GM18861 (cell line): ENCODE results near the gene CNGA3.

Experiments used
- ATAC-seq: cut with Tn5 transposase; IDR thresholded peaks from one replicate; pipeline ENCODE4 v1.9.1; 2021; ENCODE audit not compliant: unreplicated experiment

Gene CNGA3

DNA sequence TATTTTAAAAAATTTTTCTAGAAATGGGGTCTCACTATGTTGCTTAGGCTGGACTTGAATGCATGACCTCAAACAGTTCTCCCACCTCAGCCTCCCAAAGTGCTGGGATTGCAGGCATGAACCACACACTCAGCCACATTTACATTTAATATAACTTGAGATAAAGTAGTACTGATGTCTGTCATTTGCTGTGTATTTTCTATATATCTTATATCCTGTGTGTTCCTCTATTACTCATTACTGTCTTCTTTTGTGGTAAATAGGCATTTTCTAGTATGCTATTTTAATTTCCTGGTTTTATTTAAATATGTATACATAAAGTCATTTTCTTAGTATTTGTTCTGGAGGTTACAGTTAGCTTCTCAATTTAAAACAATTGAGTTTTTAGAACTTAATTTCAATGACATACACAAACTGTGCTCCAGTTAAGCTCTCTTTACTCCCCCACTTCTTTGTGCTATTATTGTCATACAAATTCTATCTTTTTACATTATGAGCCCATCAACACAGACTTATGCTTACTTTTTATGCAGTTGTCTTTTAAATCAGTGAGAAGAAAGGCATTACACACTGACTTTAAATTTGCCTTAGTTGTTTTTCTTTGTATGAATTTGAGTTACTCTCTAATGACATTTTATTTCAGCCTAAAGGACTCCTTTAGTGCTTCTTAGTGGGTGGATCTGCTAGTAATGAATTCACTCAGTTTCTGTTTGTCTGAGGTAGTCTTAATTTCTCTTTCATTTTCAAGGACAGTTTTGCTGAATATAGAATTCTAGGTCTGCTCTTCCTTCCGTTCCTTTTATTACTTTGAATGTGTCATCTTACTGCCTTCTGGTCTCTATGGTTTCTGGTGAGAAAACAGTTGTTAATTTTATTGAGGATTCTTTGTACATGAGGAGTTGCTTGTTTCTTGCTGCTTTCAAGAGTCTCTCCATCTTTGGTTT, 92.2 kb downstream of the CNGA3 start:
- ATAC-seq: peak; percentile 94

DNA sequence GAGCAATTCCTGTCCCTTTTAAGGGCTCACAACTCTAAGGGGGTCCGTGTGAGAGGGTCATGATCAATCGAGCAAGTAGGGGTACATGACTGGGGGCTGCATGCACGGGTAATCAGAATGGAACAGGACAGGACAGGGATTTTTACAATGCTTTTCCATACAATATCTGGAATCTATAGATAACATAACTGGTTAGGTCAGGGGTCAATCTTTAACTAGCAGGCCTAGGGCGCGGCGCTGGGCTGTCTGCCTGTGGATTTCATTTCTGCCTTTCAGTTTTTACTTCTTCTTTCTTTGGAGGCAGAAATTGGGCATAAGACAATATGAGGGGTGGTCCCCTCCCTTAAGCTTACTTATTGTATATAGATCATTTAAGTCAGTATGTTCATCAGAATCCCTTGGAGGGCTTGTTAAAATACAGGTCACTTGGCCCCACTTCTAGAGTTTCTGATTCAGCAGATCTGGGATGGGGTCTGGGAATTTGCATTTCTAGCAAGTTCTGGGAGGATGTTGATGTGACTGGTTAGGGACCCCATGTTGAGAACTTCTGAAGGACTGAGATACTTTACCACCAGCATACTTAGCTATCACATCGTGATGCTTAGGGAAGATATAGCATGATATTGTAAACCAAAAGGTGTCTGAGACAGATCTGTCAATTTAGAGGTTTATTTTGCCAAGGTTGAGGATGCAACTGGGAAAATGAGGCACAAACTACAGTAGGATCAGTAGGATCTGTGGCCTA, 95.6 kb downstream of the CNGA3 start:
- no peak for ATAC-seq

DNA sequence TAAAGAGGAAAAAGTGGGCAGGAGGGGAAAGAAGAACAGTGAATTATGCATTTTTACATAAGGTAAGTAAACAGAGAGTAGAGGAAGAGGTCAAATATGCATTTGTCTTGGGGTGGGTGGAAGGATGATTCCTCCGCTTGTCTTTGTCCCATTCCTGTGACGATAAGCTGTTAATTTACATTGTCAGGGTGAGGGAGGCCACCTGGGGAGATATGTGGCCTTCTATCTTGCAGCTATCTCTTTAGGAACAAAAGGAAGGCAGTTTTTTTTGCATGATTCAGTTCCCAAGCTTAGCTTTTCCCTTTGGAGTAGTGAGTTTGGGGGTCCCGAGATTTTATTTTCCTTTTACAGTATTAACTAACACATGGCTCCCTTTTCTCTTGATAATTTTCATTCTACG, 96.2 kb downstream of the CNGA3 start:
- ATAC-seq: no peak

DNA sequence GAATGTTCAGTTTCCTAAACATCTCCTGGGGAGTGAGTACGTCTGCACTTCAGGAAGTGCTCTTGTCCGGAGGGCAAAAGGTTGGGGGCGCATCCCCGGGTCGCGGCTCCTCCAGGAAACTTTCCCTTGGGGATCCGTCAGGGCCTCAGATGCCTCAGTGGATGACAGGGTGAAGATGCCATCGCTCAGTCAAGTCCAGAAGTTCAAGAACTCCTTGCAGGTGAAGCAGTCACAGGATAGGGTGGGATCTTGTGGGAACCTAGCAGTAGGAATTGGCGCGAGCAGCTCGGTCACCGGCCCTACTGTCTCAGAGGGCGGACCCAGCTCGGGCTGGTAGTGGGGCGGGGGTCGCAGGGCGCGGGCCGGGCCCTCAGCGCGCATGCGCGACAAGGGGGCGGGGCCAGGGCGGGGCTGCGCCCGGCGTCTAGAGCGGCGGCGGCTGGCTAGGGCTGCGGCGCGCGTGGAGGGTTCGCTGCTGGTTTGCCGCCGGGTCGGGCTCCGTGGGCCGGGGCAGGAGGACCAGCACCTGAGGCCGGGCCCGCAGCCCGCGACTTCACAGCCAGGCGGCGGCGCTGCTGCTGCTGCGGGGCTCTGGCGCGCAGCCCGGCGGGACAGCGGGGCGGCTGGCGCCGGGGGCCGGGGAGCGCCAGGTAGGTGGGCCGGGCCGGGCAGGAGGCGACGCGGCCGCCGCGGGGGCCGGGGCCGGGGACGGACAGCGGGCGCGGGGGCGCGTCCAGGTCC, 98.3 kb downstream of the CNGA3 start, which contains the start of gene INPP4A:
Gene INPP4A, plus strand, starts transcription at position 423 of the 741 bp plus-strand sequence. CDS start 75,191 bp downstream, outside the sequence.
- peak; percentile 65 for ATAC-seq

DNA sequence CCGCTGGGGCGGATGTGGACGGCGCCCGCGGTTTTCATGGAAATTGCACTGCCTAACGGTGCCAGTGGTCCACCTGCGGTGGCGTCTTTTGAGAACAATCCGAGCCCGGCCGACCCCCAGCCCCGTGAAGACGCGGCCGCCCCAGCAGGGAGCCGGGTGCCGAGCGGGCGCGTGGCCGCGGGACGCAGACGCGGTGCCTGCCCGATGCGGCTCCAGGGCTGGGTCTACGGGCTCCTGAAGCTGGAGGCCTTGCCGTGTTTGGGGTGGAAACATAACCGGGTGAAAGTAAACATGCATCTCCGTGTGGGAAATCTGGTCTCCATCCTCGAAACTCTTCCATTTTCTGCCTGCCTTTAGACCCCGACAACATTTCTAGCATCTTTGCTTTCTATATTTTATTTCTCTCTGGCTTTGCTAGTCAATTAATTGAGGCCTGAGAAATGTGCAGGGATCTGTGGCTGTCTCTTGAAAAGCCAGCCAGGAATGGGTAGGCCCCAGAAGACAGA, 99.0 kb downstream of the CNGA3 start:
- peak; percentile 19 for ATAC-seq

GRCh38 chr2:98445683-98446581, 99.7 kb downstream of the CNGA3 start:
- no peak for ATAC-seq

DNA sequence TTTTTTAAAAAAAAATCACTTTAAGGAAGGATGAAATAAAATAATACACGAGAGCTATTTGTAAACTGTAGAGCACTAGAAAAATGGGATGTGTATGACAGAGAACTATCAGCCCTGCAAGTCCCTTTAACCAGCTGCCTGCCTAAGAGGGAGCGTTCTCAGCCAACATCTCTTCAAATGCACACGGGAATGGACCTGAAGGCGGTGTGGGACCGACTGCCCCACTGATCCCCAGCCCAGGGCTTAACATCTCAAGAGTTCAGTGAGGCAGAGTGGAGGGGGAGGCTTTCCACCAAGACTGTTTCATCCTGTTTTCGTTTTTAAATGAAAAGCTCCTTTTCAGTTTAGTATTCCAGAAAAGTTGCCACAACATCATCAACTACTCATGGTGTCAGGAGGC, 100.6 kb downstream of the CNGA3 start:
- ATAC-seq: no peak
